HepG2 (cell line): Measurements from ENCODE around the gene RPUSD3. TPM values are rescaled to one million over a fixed set of nuclear protein-coding genes. Genes with fewer than 3 reads are reported as not detected.
A peak's percentile ranks its signal among the peaks of the same experiment; 100 is the strongest.

ENCODE experiments used
- ARID5B ChIP-seq: IDR thresholded peaks from 2 replicates; pipeline ENCODE4 v1.4.0; 2020; ENCODE audit warnings: mild to moderate bottlenecking, missing genetic modification reagents
- HCFC1 ChIP-seq: fragments of 150-350 bp; IDR thresholded peaks from 2 replicates; pipeline ENCODE4 v1.6.1; 2014; ENCODE audit warnings: low read depth, low read length
- IRF2 ChIP-seq: IDR thresholded peaks from 2 replicates; pipeline ENCODE4 v1.6.1; 2018; ENCODE audit warnings: missing genetic modification reagents, missing compliant biosample characterization
- JUNB ChIP-seq: sonication (generic); formaldehyde crosslinking; IDR thresholded peaks from 2 replicates; pipeline ENCODE4 v1.8.0; 2022; ENCODE audit warnings: missing genetic modification reagents, mild to moderate bottlenecking, borderline replicate concordance
- MXD1 ChIP-seq: sonication (generic); formaldehyde crosslinking; IDR thresholded peaks from 2 replicates; pipeline ENCODE4 v1.4.0; 2020; ENCODE audit warnings: mild to moderate bottlenecking, missing genetic modification reagents
- NR2C2 ChIP-seq: sonication (generic); formaldehyde crosslinking; IDR thresholded peaks from 2 replicates; pipeline ENCODE4 v1.4.0; 2020; ENCODE audit warnings: missing genetic modification reagents, mild to moderate bottlenecking, moderate library complexity, borderline replicate concordance
- RAD51 ChIP-seq: fragments of 450-650 bp; IDR thresholded peaks from 2 replicates; pipeline ENCODE4 v1.6.1; 2016; ENCODE audit warnings: borderline replicate concordance
- SP1 ChIP-seq, 2 experiments: fragments of 450-650 bp in 1 of 2; sonication (generic) in 1 of 2; formaldehyde crosslinking in 1 of 2; IDR thresholded peaks; 2 replicates each; pipeline versions ENCODE4 v1.4.0 to v1.6.1; 2016 to 2020; ENCODE audit warnings: missing genetic modification reagents in 1 of 2
- SP4 ChIP-seq: sonication (generic); formaldehyde crosslinking; IDR thresholded peaks from 2 replicates; pipeline ENCODE4 v1.8.1; 2023; ENCODE audit warnings: mild to moderate bottlenecking, missing genetic modification reagents
- STAT5B ChIP-seq: sonication (generic); formaldehyde crosslinking; IDR thresholded peaks from 2 replicates; pipeline ENCODE4 v1.4.0; 2020; ENCODE audit warnings: missing genetic modification reagents
- ZHX1 ChIP-seq: sonication (generic); formaldehyde crosslinking; IDR thresholded peaks from 2 replicates; pipeline ENCODE4 v1.8.1; 2022; ENCODE audit warnings: low read depth, mild to moderate bottlenecking, missing genetic modification reagents
- ZKSCAN5 ChIP-seq: sonication (generic); formaldehyde crosslinking; IDR thresholded peaks from 2 replicates; pipeline ENCODE4 v1.5.1; 2020; ENCODE audit warnings: mild to moderate bottlenecking, missing genetic modification reagents
- ZNF10 ChIP-seq: sonication (generic); formaldehyde crosslinking; IDR thresholded peaks from 2 replicates; pipeline ENCODE4 v1.4.0; 2020; ENCODE audit warnings: mild to moderate bottlenecking, low read depth, missing genetic modification reagents, borderline replicate concordance
- ZNF142 ChIP-seq: sonication (generic); formaldehyde crosslinking; IDR thresholded peaks from 2 replicates; pipeline ENCODE4 v1.4.0; 2020; ENCODE audit warnings: missing genetic modification reagents
- ZNF430 ChIP-seq: sonication (generic); formaldehyde crosslinking; IDR thresholded peaks from 2 replicates; pipeline ENCODE4 v1.9.0; 2021; ENCODE audit warnings: mild to moderate bottlenecking, missing genetic modification reagents
- ZSCAN30 ChIP-seq: sonication (generic); formaldehyde crosslinking; IDR thresholded peaks from 2 replicates; pipeline ENCODE4 v1.5.0; 2020; ENCODE audit warnings: mild to moderate bottlenecking, missing genetic modification reagents
- polyA plus RNA-seq, 8 experiments: library from polyadenylated mRNA; depleted of rRNA in 3 of 8; stranded (reverse) in 7 of 8; unstranded in 1 of 8; fragments of >200 nt; fragmentation: Illumina TruSeq in 4 of 8; extraction: Trizol in 4 of 8; gene quantifications; 2 replicates each; pipeline versions ENCODE4 v1.2.1 to v1.2.3, GENCODE V29; 2011 to 2016; ENCODE audit warnings: low read depth in 4 of 8, missing spikeins in 1 of 8, mixed read lengths in 1 of 8; ENCODE audit not compliant: insufficient read depth in 1 of 8
- total RNA-seq, 5 experiments: library from RNA; depleted of rRNA; stranded (reverse); fragments of >200 nt; fragmentation: Illumina TruSeq; extraction: Trizol; gene quantifications; 2 replicates each; pipeline ENCODE4 v1.2.3, GENCODE V29; 2016; ENCODE audit warnings: low read depth in 1 of 5

RPUSD3 gene
- total and polyA plus RNA-seq, 2 of the 13 experiments (the other 11 are each of a cell fraction or from before 2014, with no cell fraction given): 32.1 to 48.7 TPM

GRCh38 chr3:9862391-9863057 lies 18.7 kb upstream of the RPUSD3 start (continued):
- peak; percentile 56; the same call in 1 of the 2 replicates for TF ChIP-seq SP4 (CRISPR knock-in tag)
- TF ChIP-seq IRF2: peak; percentile 62; the same call in 1 of the 2 replicates
- peak; percentile 47; the same call in 1 of the 2 replicates for TF ChIP-seq ZNF430
- TF ChIP-seq ZKSCAN5 (CRISPR knock-in tag): no peak
- no peak; the same call in 1 of the 2 replicates for TF ChIP-seq ZNF142 (CRISPR knock-in tag)
- TF ChIP-seq ARID5B (CRISPR knock-in tag): peak; percentile 73; the same call in 1 of the 2 replicates
- TF ChIP-seq ZSCAN30 (CRISPR knock-in tag): peak; percentile 25; the same call in 1 of the 2 replicates
- TF ChIP-seq MXD1 (CRISPR knock-in tag): no peak
- no peak for TF ChIP-seq ZNF10 (CRISPR knock-in tag)
- TF ChIP-seq HCFC1: no peak
- no peak for TF ChIP-seq SP1 (IDR thresholded peaks at IDR 0.05)
- peak; percentile 25; the same call in 1 of the 2 replicates for TF ChIP-seq SP1 (CRISPR knock-in tag; IDR thresholded peaks at IDR 0.05)
- peak; percentile 60; the same call in 1 of the 2 replicates for TF ChIP-seq ZHX1
- no peak for TF ChIP-seq RAD51
- TF ChIP-seq STAT5B: 0 out of 2 replicates have a peak, but pooled peaks have one; percentile 46
- TF ChIP-seq NR2C2 (CRISPR knock-in tag): 0 out of 2 replicates have a peak, but pooled peaks have one; percentile 14
- TF ChIP-seq JUNB: no peak
